ENCODE results near the gene CDH16. TPM values are rescaled to one million over a fixed set of nuclear protein-coding genes. Genes with fewer than 3 reads are reported as not detected.

Gene CDH16
- total and polyA plus RNA-seq, 2 of the 13 experiments (the other 11 are each of a cell fraction or from before 2014, with no cell fraction given): 2.7 to 3.9 TPM

- TF ChIP-seq ZNF605 (CRISPR knock-in tag; IDR thresholded peaks at IDR 0.05) (peak; percentile 56), ZNF383 (CRISPR knock-in tag; IDR thresholded peaks at IDR 0.05; ENCODE audit: borderline replicate concordance) (no peak), ZNF572 (CRISPR knock-in tag; IDR thresholded peaks at IDR 0.05) (peak; percentile 59; the same call in 1 of the 2 replicates), E2F5 (CRISPR knock-in tag; conservative IDR thresholded peaks at IDR 0.05) (0 out of 2 replicates have a peak, but pooled peaks have one; percentile 14), HNF1B (CRISPR knock-in tag; IDR thresholded peaks at IDR 0.05) (peak; percentile 84), ZNF512B (CRISPR knock-in tag; IDR thresholded peaks at IDR 0.05; ENCODE audit: borderline replicate concordance) (no peak), HMGXB3 (CRISPR knock-in tag; IDR thresholded peaks at IDR 0.05; ENCODE audit: borderline replicate concordance) (no peak), SETDB1 (CRISPR knock-in tag; IDR thresholded peaks at IDR 0.05; ENCODE audit: borderline replicate concordance) (no peak), ZNF121 (CRISPR knock-in tag; IDR thresholded peaks at IDR 0.05) (no peak), FOXC1 (CRISPR knock-in tag; IDR thresholded peaks at IDR 0.05; ENCODE audit: borderline replicate concordance) (no peak), ZNF713 (CRISPR knock-in tag; IDR thresholded peaks at IDR 0.05) (no peak), PAXIP1 (CRISPR knock-in tag; conservative IDR thresholded peaks at IDR 0.05) (no peak)
Observed at GRCh38 chr16:66894948-66895688, 23.6 kb downstream of the CDH16 start (continued).

Data from HepG2 (cell line).